ENCODE results near the gene RBFOX1. TPM values are rescaled to one million over a fixed set of nuclear protein-coding genes. Genes with fewer than 3 reads are reported as not detected.

The RBFOX1 gene
- total and polyA plus RNA-seq, 2 donors (not counting 1 experiment from before 2014, with no cell fraction given) = not detected

DNA sequence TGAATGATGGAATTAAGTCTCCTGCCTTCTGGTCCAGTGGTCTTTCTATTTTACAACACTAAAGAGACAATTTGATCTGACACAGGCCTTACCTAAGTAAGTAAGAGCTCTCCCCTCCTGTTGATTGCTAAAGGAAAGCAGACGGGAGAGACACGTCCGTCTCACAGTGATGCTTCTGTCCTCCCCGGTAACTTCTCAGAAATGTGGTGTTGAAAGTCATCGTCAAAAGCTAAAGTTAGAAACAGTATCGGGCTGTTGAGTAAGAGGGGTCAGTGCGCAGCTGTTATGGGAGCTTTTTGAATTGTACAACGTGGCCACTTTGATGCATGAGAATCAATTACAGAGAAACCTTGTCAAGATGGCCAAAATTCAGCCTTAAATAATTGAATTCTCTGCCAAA, 1.9 kb upstream of the RBFOX1 start:
- H3K4me1 ChIP-seq (ENCODE audit: control insufficient read depth in 2 of 2, insufficient read depth in 2 of 2, low read length in 2 of 2) = no peaks in the 10 kb centered on the region
- no peaks in the 10 kb centered on the region for H3K27me3 ChIP-seq (replicated peaks in 1 of 4; ENCODE audit: control extremely low read depth in 1 of 4, control insufficient read depth in 3 of 4, insufficient read depth in 4 of 4, low read length in 3 of 4)
- 87% methylated on average over 8 of the region's 8 CpGs for WGBS (ENCODE audit: insufficient coverage)
- H4K20me1 ChIP-seq (ENCODE audit: control insufficient read depth, insufficient read depth, low read length, poor library complexity, severe bottlenecking) = no peaks in the 10 kb centered on the region
- H3K9me3 ChIP-seq (ENCODE audit: control extremely low read depth in 1 of 3, control insufficient read depth in 2 of 3, insufficient read depth in 1 of 3, low read length in 2 of 3) = peaks cover 0 to 5% (median 0%) of the 10 kb centered on the region in 3 donors
- no peak overlapping the region for H3K9ac ChIP-seq (ENCODE audit: low read length)
- ATAC-seq (ENCODE audit: low read depth) (no peak), DNase-seq (no peak)
- intact Hi-C loops (cut with micrococcal nuclease) = no loop called here
- H2AFZ ChIP-seq (ENCODE audit: insufficient read depth, low read depth, low read length, poor library complexity, severe bottlenecking) = no peak overlapping the region
- H3K4me2 ChIP-seq (replicated peaks; ENCODE audit: low read depth, low read length, poor library complexity, severe bottlenecking) = no peak overlapping the region
- ChIA-PET POLR2A (no interaction called here), CTCF (no interaction called here)
- no peaks in the 10 kb centered on the region for H3K36me3 ChIP-seq (replicated peaks in 1 of 2; ENCODE audit: control extremely low read depth in 1 of 2, control insufficient read depth in 1 of 2, extremely low read depth in 1 of 2, insufficient read depth in 2 of 2, low read length in 1 of 2)
- H3K79me2 ChIP-seq (ENCODE audit: control insufficient read depth, insufficient read depth, low read length) = no peaks in the 10 kb centered on the region
- H3K4me3 Mint-ChIP-seq = no peak overlapping the region
- H3K9me3 Mint-ChIP-seq (ENCODE audit: insufficient read depth) = peaks cover 1% of the 10 kb centered on the region
- H3K4me1 Mint-ChIP-seq = no peaks in the 10 kb centered on the region
- H3K27me3 Mint-ChIP-seq = no peaks in the 10 kb centered on the region
- H3K27ac Mint-ChIP-seq = no peak overlapping the region
- no peak overlapping the region for H3K27ac ChIP-seq (ENCODE audit: low read length in 2 of 2)
- no peak for TF ChIP-seq EZH2 (IDR thresholded peaks at IDR 0.05; ENCODE audit: borderline replicate concordance, insufficient read depth, low read depth, low read length, poor library complexity, severe bottlenecking)
- TF ChIP-seq, protein P1, sequence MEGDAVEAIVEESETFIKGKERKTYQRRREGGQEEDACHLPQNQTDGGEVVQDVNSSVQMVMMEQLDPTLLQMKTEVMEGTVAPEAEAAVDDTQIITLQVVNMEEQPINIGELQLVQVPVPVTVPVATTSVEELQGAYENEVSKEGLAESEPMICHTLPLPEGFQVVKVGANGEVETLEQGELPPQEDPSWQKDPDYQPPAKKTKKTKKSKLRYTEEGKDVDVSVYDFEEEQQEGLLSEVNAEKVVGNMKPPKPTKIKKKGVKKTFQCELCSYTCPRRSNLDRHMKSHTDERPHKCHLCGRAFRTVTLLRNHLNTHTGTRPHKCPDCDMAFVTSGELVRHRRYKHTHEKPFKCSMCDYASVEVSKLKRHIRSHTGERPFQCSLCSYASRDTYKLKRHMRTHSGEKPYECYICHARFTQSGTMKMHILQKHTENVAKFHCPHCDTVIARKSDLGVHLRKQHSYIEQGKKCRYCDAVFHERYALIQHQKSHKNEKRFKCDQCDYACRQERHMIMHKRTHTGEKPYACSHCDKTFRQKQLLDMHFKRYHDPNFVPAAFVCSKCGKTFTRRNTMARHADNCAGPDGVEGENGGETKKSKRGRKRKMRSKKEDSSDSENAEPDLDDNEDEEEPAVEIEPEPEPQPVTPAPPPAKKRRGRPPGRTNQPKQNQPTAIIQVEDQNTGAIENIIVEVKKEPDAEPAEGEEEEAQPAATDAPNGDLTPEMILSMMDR (IDR thresholded peaks at IDR 0.05) = no peak
- H3K4me3 ChIP-seq (ENCODE audit: control extremely low read depth in 1 of 5, extremely low read depth in 1 of 5, insufficient read depth in 1 of 5, low read depth in 2 of 5, low read length in 4 of 5) = no peak overlapping the region

DNA sequence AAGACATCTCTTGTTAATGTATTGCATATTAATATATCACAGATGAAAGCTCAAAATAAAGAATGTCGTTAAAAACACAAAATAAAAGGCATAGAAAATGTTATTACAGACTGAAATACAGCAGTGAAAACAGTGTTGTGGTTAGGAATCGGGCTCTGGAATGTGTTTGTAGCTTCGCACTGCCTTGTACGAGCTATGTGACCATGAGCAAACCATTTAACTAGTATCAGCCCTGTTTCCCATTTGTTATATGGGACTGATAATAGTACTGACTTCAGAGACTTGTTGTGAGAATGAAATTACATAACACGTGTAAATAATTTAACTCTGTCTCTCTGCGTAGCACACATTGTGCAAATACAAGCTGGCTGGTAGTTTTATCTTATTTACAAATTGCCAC, 648 bp upstream of the RBFOX1 start:
- Histone ChIP-seq H3K4me1 (ENCODE audit: control insufficient read depth in 2 of 2, insufficient read depth in 2 of 2, low read length in 2 of 2) (no peaks in the 10 kb centered on the region), H3K27me3 (replicated peaks in 1 of 4; ENCODE audit: control extremely low read depth in 1 of 4, control insufficient read depth in 3 of 4, insufficient read depth in 4 of 4, low read length in 3 of 4) (no peaks in the 10 kb centered on the region), H4K20me1 (ENCODE audit: control insufficient read depth, insufficient read depth, low read length, poor library complexity, severe bottlenecking) (no peaks in the 10 kb centered on the region), H3K9me3 (ENCODE audit: control extremely low read depth in 1 of 3, control insufficient read depth in 2 of 3, insufficient read depth in 1 of 3, low read length in 2 of 3) (peaks cover 0 to 5% (median 0%) of the 10 kb centered on the region in 3 donors), H2AFZ (ENCODE audit: insufficient read depth, low read depth, low read length, poor library complexity, severe bottlenecking) (no peak overlapping the region), H3K36me3 (replicated peaks in 1 of 2; ENCODE audit: control extremely low read depth in 1 of 2, control insufficient read depth in 1 of 2, extremely low read depth in 1 of 2, insufficient read depth in 2 of 2, low read length in 1 of 2) (no peaks in the 10 kb centered on the region), H3K9ac (ENCODE audit: low read length) (no peak overlapping the region), H3K4me2 (replicated peaks; ENCODE audit: low read depth, low read length, poor library complexity, severe bottlenecking) (no peak overlapping the region), H3K4me3 (ENCODE audit: control extremely low read depth in 1 of 5, extremely low read depth in 1 of 5, insufficient read depth in 1 of 5, low read depth in 2 of 5, low read length in 4 of 5) (no peak overlapping the region), H3K27ac (ENCODE audit: low read length in 2 of 2) (no peak overlapping the region), H3K79me2 (ENCODE audit: control insufficient read depth, insufficient read depth, low read length) (no peaks in the 10 kb centered on the region)
- Mint-ChIP-seq H3K4me1 (no peaks in the 10 kb centered on the region), H3K4me3 (no peak overlapping the region), H3K9me3 (ENCODE audit: insufficient read depth) (no peaks in the 10 kb centered on the region), H3K27ac (no peak overlapping the region), H3K27me3 (no peaks in the 10 kb centered on the region)
- no CpG with 5 or more reads among the region's 6 CpGs for WGBS (ENCODE audit: insufficient coverage)
- no peak for DNase-seq
- ChIA-PET POLR2A (no interaction called here), CTCF (no interaction called here)
- intact Hi-C loops (cut with micrococcal nuclease) = no loop called here
- ATAC-seq (ENCODE audit: low read depth) = no peak
- TF ChIP-seq, protein P1 (IDR thresholded peaks at IDR 0.05) = no peak
- no peak for TF ChIP-seq EZH2 (IDR thresholded peaks at IDR 0.05; ENCODE audit: borderline replicate concordance, insufficient read depth, low read depth, low read length, poor library complexity, severe bottlenecking)
